Psoas muscle (tissue), 8 donors: Measurements from ENCODE around the gene MYRIP. TPM values are rescaled to one million over a fixed set of nuclear protein-coding genes. Genes with fewer than 3 reads are reported as not detected.

Experiments used
- ATAC-seq, 4 donors: fragments of 200-7000 bp; cut with Tn5 transposase; one replicate each; pipeline ENCODE4 v1.9.1; 2020; ENCODE audit warnings: moderate library complexity in 3 of 4, mild to moderate bottlenecking in 2 of 4
- DNase-seq, 2 donors: peaks; one replicate each; pipeline ENCODE4 v3.0.0-alpha.2; 2020
- H3K27ac ChIP-seq: fragments of 200-600 bp; one replicate; pipeline ENCODE4 v1.8.0; 2022
- H3K27me3 ChIP-seq, 3 donors: fragments of 200-600 bp in 1 of 3; one replicate each; pipeline versions ENCODE4 v1.6.1 to v1.8.0; 2013 to 2022; ENCODE audit warnings: low read length in 2 of 3, mild to moderate bottlenecking in 2 of 3, moderate library complexity in 1 of 3; ENCODE audit not compliant: insufficient read depth in 3 of 3
- H3K36me3 ChIP-seq, 2 donors: fragments of 200-600 bp in 1 of 2; one replicate each; pipeline versions ENCODE4 v1.6.1 to v1.8.0; 2013 to 2022; ENCODE audit warnings: low read depth in 1 of 2, mild to moderate bottlenecking in 1 of 2, moderate library complexity in 1 of 2; ENCODE audit not compliant: insufficient read depth in 1 of 2
- H3K4me1 ChIP-seq: fragments of 200-600 bp; one replicate; pipeline ENCODE4 v1.8.0; 2022
- H3K4me3 ChIP-seq: fragments of 200-600 bp; one replicate; pipeline ENCODE4 v1.8.0; 2022; ENCODE audit warnings: mild to moderate bottlenecking
- H3K9me3 ChIP-seq: fragments of 200-600 bp; one replicate; pipeline ENCODE4 v1.8.0; 2022
- CTCF ChIP-seq: fragments of 200-600 bp; IDR thresholded peaks from one replicate; pipeline ENCODE4 v1.8.0; 2022; ENCODE audit warnings: antibody characterized with exemption
- WGBS, 3 donors: extraction: QIAGEN DNeasy Blood & Tissue Kit; methylation state at CpG; one replicate each; pipeline versions ENCODE4 v1.1.6 to v1.1.7; 2013; 5-methylcytosine and 5-hydroxymethylcytosine counted together
- intact Hi-C, 2 donors: fragments of 100-400 bp; cut with DNase I; formaldehyde crosslinking; loops; one replicate each; pipeline versions ENCODE4 v1.11.0 to v1.14.2; 2022
- polyA plus RNA-seq, 3 donors: library from polyadenylated mRNA; stranded (reverse); fragments of 200-250 nt; gene quantifications; one replicate each; pipeline ENCODE4 v1.2.3, GENCODE V29; 2013
- total RNA-seq, 4 donors: library from RNA; stranded (reverse); fragmentation: NEBNext Ultra II Directional in 2 of 4; extraction: Animal tissue kit (Norgen Biotek cat#: 25700) in 2 of 4; gene quantifications; one replicate each; pipeline versions ENCODE4 v1.2.1 to v1.2.4, GENCODE V29; 2021 to 2023
- donor health status: healthy with polysubstance abuse.
- donor health status: DM: no; HTN: no; CAD: no; lungs with moderate emphysema.
- donor health status: Bipolar disorder and iron deficiency.
- donor health status: healthy.
- donor health status: DM: yes; HTN: yes; CAD: no.
- donor health status: DM: no; HTN: no; CAD: no.
- donor health status: DM: no; HTN: no; CAD: no.
- donor health status: DM: yes; HTN: yes; CAD: no.

The MYRIP gene
- total and polyA plus RNA-seq, 7 donors: 0.35 to 2.8 (median 1.1) TPM

GRCh38 chr3:39781025-39781424 is 28.4 kb upstream of the MYRIP start:
- no peaks in the 10 kb centered on the region for H3K36me3 ChIP-seq
- H3K27ac ChIP-seq: no peak overlapping the region
- intact Hi-C loops: no loop called here
- ATAC-seq: no peak
- H3K9me3 ChIP-seq: no peaks in the 10 kb centered on the region
- no peaks in the 10 kb centered on the region for H3K4me1 ChIP-seq
- no peak for TF ChIP-seq CTCF
- 66 to 74% (median 71%) methylated on average over 1 of the region's 1 CpG for WGBS, 3 donors
- H3K4me3 ChIP-seq: no peak overlapping the region
- no peaks in the 10 kb centered on the region for H3K27me3 ChIP-seq
- no peak for DNase-seq

DNA sequence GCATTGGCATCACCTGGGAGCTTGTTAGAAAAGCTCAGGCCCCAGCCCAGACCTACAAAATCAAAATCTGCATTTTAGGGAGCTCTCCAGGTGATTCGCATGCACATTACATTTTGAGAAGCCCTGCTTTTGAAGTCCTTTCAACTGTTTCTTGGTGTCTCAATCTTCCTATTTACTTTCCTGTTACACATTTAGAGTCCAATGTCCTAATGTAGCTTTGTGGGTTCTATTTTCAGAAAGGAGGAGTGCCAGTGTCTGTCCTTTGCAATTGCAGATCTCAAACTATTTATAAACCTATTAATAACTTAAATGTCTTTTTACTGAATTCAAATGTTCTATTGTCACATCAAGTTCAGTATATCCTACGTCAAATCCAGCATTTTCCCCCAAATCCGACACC is 27.8 kb upstream of the MYRIP start:
- WGBS, 3 donors: 30 to 86% (median 33%) methylated on average over 3 of the region's 3 CpGs
- no peaks in the 10 kb centered on the region for H3K9me3 ChIP-seq
- ATAC-seq (peak in 2 of 4 donors; percentile 61 to 80), DNase-seq (no peak)
- no peak overlapping the region for H3K4me3 ChIP-seq
- H3K36me3 ChIP-seq: no peaks in the 10 kb centered on the region
- H3K4me1 ChIP-seq: no peaks in the 10 kb centered on the region
- TF ChIP-seq CTCF: no peak
- no peak overlapping the region for H3K27ac ChIP-seq
- intact Hi-C loops: no loop called here
- peaks cover 0 to under 1% (median 0%) of the 10 kb centered on the region in 3 donors for H3K27me3 ChIP-seq

DNA sequence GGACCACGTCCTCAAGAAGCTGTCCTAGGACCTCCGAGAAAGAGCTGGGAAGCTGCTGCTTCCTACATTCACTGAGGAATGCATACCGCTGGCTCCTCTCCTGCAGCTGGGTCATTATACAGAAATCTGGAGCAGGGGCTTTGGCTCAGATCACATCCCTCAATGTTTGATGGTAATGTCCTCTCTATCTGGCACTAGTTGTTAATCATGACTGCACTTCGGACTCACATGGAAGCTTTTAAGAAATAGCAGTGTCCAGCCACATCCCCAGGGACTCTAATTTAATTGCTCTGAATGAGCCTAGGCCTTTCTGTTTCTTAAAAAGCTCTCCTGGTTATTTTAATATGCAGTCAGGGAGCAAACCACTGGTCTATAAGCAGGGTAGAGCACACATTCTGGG is 25.7 kb upstream of the MYRIP start:
- Histone ChIP-seq H3K27me3 (peaks cover 0 to 3% (median 0%) of the 10 kb centered on the region in 3 donors), H3K9me3 (no peaks in the 10 kb centered on the region), H3K4me1 (no peaks in the 10 kb centered on the region), H3K4me3 (no peak overlapping the region), H3K36me3 (no peaks in the 10 kb centered on the region), H3K27ac (no peak overlapping the region)
- no peak for TF ChIP-seq CTCF
- WGBS, 3 donors: 31 to 37% (median 31%) methylated on average over 4 of the region's 4 CpGs
- DNase-seq (no peak), ATAC-seq (peak in 1 of 4 donors; percentile 13)
- intact Hi-C loops: no loop called here

GRCh38 chr3:39784922-39785321 is 24.5 kb upstream of the MYRIP start:
- Histone ChIP-seq H3K4me3 (no peak overlapping the region), H3K4me1 (no peaks in the 10 kb centered on the region), H3K27ac (no peak overlapping the region), H3K9me3 (no peaks in the 10 kb centered on the region), H3K27me3 (peaks cover 0 to 3% (median 0%) of the 10 kb centered on the region in 3 donors), H3K36me3 (no peaks in the 10 kb centered on the region)
- DNase-seq (no peak), ATAC-seq (no peak)
- TF ChIP-seq CTCF: no peak
- intact Hi-C loops: no loop called here
- WGBS, 3 donors: 81 to 89% (median 87%) methylated on average over 1 of the region's 1 CpG

DNA sequence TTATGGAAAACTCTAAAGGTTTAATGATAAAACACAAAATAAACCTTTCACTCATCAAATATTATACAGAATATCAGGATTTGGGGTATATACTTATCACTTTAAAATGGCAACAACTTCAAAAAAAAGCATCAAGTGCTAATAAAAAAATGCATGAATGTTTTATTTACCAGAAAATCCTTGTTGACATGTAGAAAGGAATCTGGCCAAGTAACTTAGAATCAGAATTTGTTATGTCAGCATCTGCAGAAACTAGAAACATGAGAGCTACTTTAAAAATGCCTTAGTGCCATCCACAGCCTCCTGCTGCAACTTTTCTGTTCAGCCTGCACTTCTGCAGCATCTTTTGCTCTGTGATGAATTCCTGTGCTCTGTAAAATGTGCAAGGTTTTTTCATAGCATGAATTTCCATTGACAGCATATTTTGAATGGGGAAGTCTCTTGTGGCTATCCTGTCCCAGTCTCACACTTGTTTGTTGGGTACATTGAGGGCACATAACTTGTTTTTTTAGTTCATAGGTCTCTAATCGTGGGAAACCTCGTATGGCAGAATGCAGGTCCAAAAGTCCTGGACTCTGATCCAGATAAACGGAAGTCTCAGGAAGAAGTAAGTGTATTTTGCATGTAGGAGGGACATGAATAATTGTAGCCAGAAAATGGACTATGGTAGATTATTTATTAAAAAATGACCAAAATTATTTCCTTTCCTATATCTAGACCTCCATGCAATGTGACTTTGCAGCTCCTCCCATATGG is 21.1 kb upstream of the MYRIP start:
- 58 to 84% (median 62%) methylated on average over 3 of the region's 3 CpGs for WGBS, 3 donors
- Histone ChIP-seq H3K27ac (no peak overlapping the region), H3K36me3 (no peaks in the 10 kb centered on the region), H3K4me3 (no peak overlapping the region), H3K4me1 (no peaks in the 10 kb centered on the region), H3K27me3 (peaks cover 0 to 3% (median 0%) of the 10 kb centered on the region in 3 donors), H3K9me3 (no peaks in the 10 kb centered on the region)
- DNase-seq (no peak), ATAC-seq (no peak)
- intact Hi-C loops: no loop called here
- TF ChIP-seq CTCF: no peak
